Caco-2 (cell line): ENCODE results near the gene NELFA. TPM values are rescaled to one million over a fixed set of nuclear protein-coding genes. Genes with fewer than 3 reads are reported as not detected.

Experiments
- BruUV-seq: library from RNA; stranded (reverse); fragments of 400-500 nt; replicated peaks from 2 replicates; lab custom pipeline; 2021; lab: Mats Ljungman, UMichigan
- CTCF ChIA-PET: fragments of 300-600 bp; sonication (Branson Sonifier 250); formaldehyde crosslinking; loops from one replicate; lab custom pipeline; 2022; ENCODE audit warnings: antibody characterized with exemption; lab: Charles Lee
- POLR2A ChIA-PET: fragments of 300-600 bp; sonication (Branson Sonifier 250); formaldehyde crosslinking; loops from one replicate; lab custom pipeline; 2022; ENCODE audit warnings: antibody characterized with exemption; lab: Charles Lee
- DNase-seq, 2 experiments: peaks; one replicate each; pipeline versions ENCODE4 v3.0.0 to v3.0.0-alpha.2; 2020 to 2022
- H3K27me3 ChIP-seq: replicated peaks from 2 replicates; pipeline ENCODE4 v1.6.0; 2011; ENCODE audit warnings: low read length; ENCODE audit not compliant: control insufficient read depth, insufficient read depth
- H3K36me3 ChIP-seq: 2 replicates; pipeline ENCODE4 v1.5.1; 2011; ENCODE audit warnings: low read length; ENCODE audit not compliant: control insufficient read depth, insufficient read depth
- H3K4me1 ChIP-seq: fragments of 250-450 bp; sonication (Bioruptor Pico); 2 replicates; pipeline ENCODE4 v1.5.1; 2020; ENCODE audit warnings: mild to moderate bottlenecking
- H3K4me3 ChIP-seq: 2 replicates; pipeline ENCODE4 v1.5.1; 2011; ENCODE audit warnings: low read depth, mild to moderate bottlenecking, control low read depth, low read length
- H3K9me3 ChIP-seq: fragments of 250-450 bp; sonication (Bioruptor Pico); 2 replicates; pipeline ENCODE4 v1.5.1; 2020; ENCODE audit warnings: mild to moderate bottlenecking, moderate library complexity
- H3K27ac Mint-ChIP-seq: one replicate; pipeline ENCODE4 v1.8.0; 2022; ENCODE audit warnings: mixed read lengths; ENCODE audit not compliant: unreplicated experiment
- H3K27me3 Mint-ChIP-seq: one replicate; pipeline ENCODE4 v1.8.0; 2022; ENCODE audit warnings: mixed read lengths; ENCODE audit not compliant: insufficient read depth, unreplicated experiment
- H3K36me3 Mint-ChIP-seq: one replicate; pipeline ENCODE4 v1.8.0; 2022; ENCODE audit warnings: mild to moderate bottlenecking, mixed read lengths; ENCODE audit not compliant: insufficient read depth, unreplicated experiment
- H3K4me1 Mint-ChIP-seq: one replicate; pipeline ENCODE4 v1.8.0; 2022; ENCODE audit warnings: low read depth, mixed read lengths; ENCODE audit not compliant: unreplicated experiment
- H3K4me3 Mint-ChIP-seq: one replicate; pipeline ENCODE4 v1.8.0; 2022; ENCODE audit warnings: mild to moderate bottlenecking, moderate library complexity, mixed read lengths; ENCODE audit not compliant: unreplicated experiment
- H3K9me3 Mint-ChIP-seq: one replicate; pipeline ENCODE4 v1.8.0; 2022; ENCODE audit warnings: mixed read lengths; ENCODE audit not compliant: unreplicated experiment
- CTCF ChIP-seq, 2 experiments: fragments of 200-600 bp in 1 of 2; IDR thresholded peaks; 1 replicate in 1 of 2; 2 replicates in 1 of 2; pipeline versions ENCODE4 v1.5.1 to v1.8.0; 2011 to 2022; ENCODE audit warnings: antibody characterized with exemption in 1 of 2, control low read depth in 1 of 2, inconsistent platforms in 1 of 2, low read depth in 1 of 2, low read length in 1 of 2, mild to moderate bottlenecking in 1 of 2, moderate library complexity in 1 of 2; ENCODE audit not compliant: insufficient read depth in 1 of 2, severe bottlenecking in 1 of 2, unreplicated experiment in 1 of 2
- intact Hi-C: fragments of 100-400 bp; cut with micrococcal nuclease; formaldehyde crosslinking; loops from one replicate; pipeline ENCODE4 v1.10.0; 2022; ENCODE audit not compliant: unreplicated experiment
- total RNA-seq: library from RNA; stranded (reverse); gene quantifications from 2 replicates; pipeline ENCODE4 v1.2.3, GENCODE V29; 2022

The NELFA gene
- total RNA-seq, 1 experiment from 2014 or later, result 53.0 TPM

GRCh38 chr4:1945124-1945895, 63.5 kb downstream of the NELFA start:
- CTCF ChIA-PET, result no interaction called here
- intact Hi-C loops, result no loop called here
- no peak overlapping the region for H3K27ac Mint-ChIP-seq

GRCh38 chr4:1943928-1944327, 64.8 kb downstream of the NELFA start:
- Mint-ChIP-seq H3K4me3 (no peak overlapping the region), H3K4me1 (no peaks in the 10 kb centered on the region), H3K9me3 (no peaks in the 10 kb centered on the region), H3K36me3 (peaks cover 74% of the 10 kb centered on the region), H3K27ac (no peak overlapping the region), H3K27me3 (no peaks in the 10 kb centered on the region)
- H3K4me3 ChIP-seq, result no peak overlapping the region
- POLR2A ChIA-PET, result no interaction called here
- H3K4me1 ChIP-seq, result no peaks in the 10 kb centered on the region
- H3K9me3 ChIP-seq, result no peaks in the 10 kb centered on the region
- H3K36me3 ChIP-seq, result no peaks in the 10 kb centered on the region; the same call in 1 of the 2 replicates
- TF ChIP-seq CTCF (IDR thresholded peaks at IDR 0.05; ENCODE audit: insufficient read depth in 1 of 2, low read depth in 1 of 2, low read length in 1 of 2, severe bottlenecking in 1 of 2, unreplicated experiment in 1 of 2), result no peak
- H3K27me3 ChIP-seq, result no peaks in the 10 kb centered on the region
- intact Hi-C loops, result no loop called here
- BruUV-seq, result no TSS peak
- DNase-seq, result no peak
- CTCF ChIA-PET, result no interaction called here

More at GRCh38 chr4:1945124-1945895, 63.5 kb downstream of the NELFA start:
- H3K4me1 ChIP-seq, result no peaks in the 10 kb centered on the region
- TF ChIP-seq CTCF (IDR thresholded peaks at IDR 0.05; ENCODE audit: insufficient read depth in 1 of 2, low read depth in 1 of 2, low read length in 1 of 2, severe bottlenecking in 1 of 2, unreplicated experiment in 1 of 2), result no peak
- no peak for DNase-seq
- no peaks in the 10 kb centered on the region for H3K27me3 ChIP-seq
- no peaks in the 10 kb centered on the region for H3K27me3 Mint-ChIP-seq
- no peak overlapping the region for H3K4me3 Mint-ChIP-seq
- H3K4me3 ChIP-seq, result no peak overlapping the region
- H3K9me3 ChIP-seq, result no peaks in the 10 kb centered on the region
- H3K9me3 Mint-ChIP-seq, result no peaks in the 10 kb centered on the region
- POLR2A ChIA-PET, result no interaction called here
- H3K36me3 Mint-ChIP-seq, result peaks cover 69% of the 10 kb centered on the region
- no TSS peak for BruUV-seq
- no peaks in the 10 kb centered on the region for H3K4me1 Mint-ChIP-seq
- H3K36me3 ChIP-seq, result no peaks in the 10 kb centered on the region; the same call in 1 of the 2 replicates

GRCh38 chr4:1940566-1940965, 68.2 kb downstream of the NELFA start:
- no peak overlapping the region for H3K4me3 ChIP-seq
- Mint-ChIP-seq H3K27me3 (no peaks in the 10 kb centered on the region), H3K36me3 (peaks cover 73% of the 10 kb centered on the region), H3K9me3 (no peaks in the 10 kb centered on the region), H3K4me3 (no peak overlapping the region), H3K4me1 (no peaks in the 10 kb centered on the region), H3K27ac (no peak overlapping the region)
- H3K27me3 ChIP-seq, result no peaks in the 10 kb centered on the region
- no peak for DNase-seq
- BruUV-seq, result no TSS peak
- POLR2A ChIA-PET, result no interaction called here
- no peaks in the 10 kb centered on the region; the same call in 1 of the 2 replicates for H3K36me3 ChIP-seq
- TF ChIP-seq CTCF (IDR thresholded peaks at IDR 0.05; ENCODE audit: insufficient read depth in 1 of 2, low read depth in 1 of 2, low read length in 1 of 2, severe bottlenecking in 1 of 2, unreplicated experiment in 1 of 2), result no peak
- no peaks in the 10 kb centered on the region for H3K9me3 ChIP-seq
- no peaks in the 10 kb centered on the region for H3K4me1 ChIP-seq
- CTCF ChIA-PET, result no interaction called here
- intact Hi-C loops, result no loop called here
